ENCODE measurements around the gene MPRIP.
A peak's percentile ranks its signal among the peaks of the same experiment; 100 is the strongest.

The MPRIP gene

DNA sequence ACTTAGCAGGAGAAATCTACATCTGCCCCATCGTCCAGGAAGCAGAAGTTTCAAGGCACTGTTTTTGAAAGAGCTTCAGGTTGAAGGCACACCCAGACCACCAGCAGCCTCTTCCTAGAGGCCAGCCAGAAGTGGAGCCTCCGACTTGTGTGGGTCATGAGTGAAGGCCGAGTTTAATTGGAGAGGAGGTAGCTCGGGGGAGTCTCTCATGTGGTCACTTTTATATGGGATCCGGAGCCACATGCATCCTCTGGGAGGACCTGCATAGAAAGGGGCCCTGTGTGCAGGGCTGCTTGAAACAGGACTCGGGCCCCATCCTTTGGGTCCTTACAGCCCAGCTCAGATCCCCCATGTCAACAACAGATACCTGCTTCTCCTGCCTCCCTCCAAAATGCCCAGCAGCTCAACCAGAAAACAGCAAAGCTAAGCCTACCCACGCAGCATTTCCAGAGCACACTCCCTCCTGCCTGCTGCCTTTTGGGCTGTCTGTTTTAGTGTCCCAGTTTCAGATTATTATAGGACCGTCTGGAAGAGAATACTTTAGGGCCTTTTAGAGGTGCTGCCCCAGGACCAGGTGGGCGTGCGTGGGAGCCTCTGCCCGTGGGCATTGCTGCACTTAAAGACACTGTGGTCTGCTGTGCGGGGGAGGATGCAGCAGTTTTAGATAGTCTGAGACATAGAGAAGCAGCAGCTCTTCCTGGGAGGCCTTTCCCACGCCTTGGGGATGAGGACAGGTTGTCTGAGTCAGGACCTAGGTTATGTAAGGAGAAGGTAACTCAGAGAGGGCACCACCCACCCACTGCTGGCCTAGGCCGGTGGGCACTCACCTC lies 29.5 kb downstream of the MPRIP start:
- H3K79me2 ChIP-seq (ENCODE audit: control insufficient read depth, insufficient read depth, low read length): peaks cover 51% of the 10 kb centered on the region
- H3K56ac ChIP-seq (ENCODE audit: low read length): peak overlapping the region; percentile 25
- H2BK120ac ChIP-seq (ENCODE audit: low read depth, low read length): no peak overlapping the region
- no peaks in the 10 kb centered on the region for H3K36me3 ChIP-seq (ENCODE audit: control insufficient read depth, insufficient read depth, low read length)
- H3K4ac ChIP-seq (ENCODE audit: low read depth, low read length): no peak overlapping the region
- WGBS (ENCODE audit: extremely low coverage, insufficient coverage, low lambda C conversion rate): no CpG with 5 or more reads among the region's 14 CpGs
- H3K27me3 ChIP-seq (ENCODE audit: insufficient read depth, low read length, poor library complexity): no peaks in the 10 kb centered on the region
- peak overlapping the region; percentile 80 for H3K23ac ChIP-seq (ENCODE audit: low read length)
- H4K5ac ChIP-seq (ENCODE audit: low read length): no peak overlapping the region
- no peak for DNase-seq
- H3K79me1 ChIP-seq (ENCODE audit: low read length): peaks cover 49% of the 10 kb centered on the region
- no peak overlapping the region for H3K9ac ChIP-seq (ENCODE audit: low read length)
- no peak overlapping the region for H2BK5ac ChIP-seq (ENCODE audit: low read length)
- no peak overlapping the region for H3K4me2 ChIP-seq (ENCODE audit: low read length)
- H3K4me3 ChIP-seq (ENCODE audit: low read length): no peak overlapping the region
- H3K4me1 ChIP-seq (ENCODE audit: control insufficient read depth, low read depth, low read length): no peaks in the 10 kb centered on the region
- H4K8ac ChIP-seq (ENCODE audit: low read depth, low read length): no peak overlapping the region
- H2BK15ac ChIP-seq (replicated peaks; ENCODE audit: low read depth): no peak overlapping the region
- no peak overlapping the region for H2AK5ac ChIP-seq (ENCODE audit: low read length)
- H3K18ac ChIP-seq (ENCODE audit: low read length): no peak overlapping the region
- no peak overlapping the region for H3K27ac ChIP-seq (ENCODE audit: low read depth, low read length)

DNA sequence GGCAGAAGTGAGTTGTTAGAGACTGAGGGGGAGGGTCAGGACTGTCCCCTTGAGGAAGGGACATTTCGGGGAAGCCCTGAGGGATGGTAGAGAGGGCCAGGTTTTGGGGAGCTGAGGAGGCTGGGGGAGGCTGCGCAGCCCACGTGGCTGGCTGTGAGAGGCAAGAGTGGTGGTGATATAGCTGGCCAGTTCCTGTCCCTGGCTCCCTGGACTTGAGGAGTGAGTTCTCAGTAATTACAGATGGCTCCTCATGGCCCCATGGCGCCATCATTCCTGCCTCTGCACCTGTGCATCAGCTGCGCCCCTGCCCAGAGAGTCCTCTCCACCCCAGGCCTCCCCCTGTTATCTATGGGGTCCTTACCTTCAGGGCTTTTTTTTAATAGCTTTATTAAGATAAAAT lies 30.3 kb downstream of the MPRIP start:
- Histone ChIP-seq H3K36me3 (ENCODE audit: control insufficient read depth, insufficient read depth, low read length) (peaks cover 1% of the 10 kb centered on the region), H3K56ac (ENCODE audit: low read length) (no peak overlapping the region), H3K4me3 (ENCODE audit: low read length) (no peak overlapping the region), H3K23ac (ENCODE audit: low read length) (no peak overlapping the region), H3K27me3 (ENCODE audit: insufficient read depth, low read length, poor library complexity) (no peaks in the 10 kb centered on the region), H4K5ac (ENCODE audit: low read length) (no peak overlapping the region), H2BK5ac (ENCODE audit: low read length) (no peak overlapping the region), H3K27ac (ENCODE audit: low read depth, low read length) (no peak overlapping the region), H3K9ac (ENCODE audit: low read length) (no peak overlapping the region), H3K79me2 (ENCODE audit: control insufficient read depth, insufficient read depth, low read length) (peaks cover 46% of the 10 kb centered on the region), H3K79me1 (ENCODE audit: low read length) (peaks cover 45% of the 10 kb centered on the region), H2BK15ac (replicated peaks; ENCODE audit: low read depth) (no peak overlapping the region), H3K4me1 (ENCODE audit: control insufficient read depth, low read depth, low read length) (no peaks in the 10 kb centered on the region), H3K4ac (ENCODE audit: low read depth, low read length) (no peak overlapping the region), H2AK5ac (ENCODE audit: low read length) (no peak overlapping the region), H2BK120ac (ENCODE audit: low read depth, low read length) (no peak overlapping the region), H3K4me2 (ENCODE audit: low read length) (no peak overlapping the region), H3K18ac (ENCODE audit: low read length) (no peak overlapping the region), H4K8ac (ENCODE audit: low read depth, low read length) (no peak overlapping the region)
- no CpG with 5 or more reads among the region's 5 CpGs for WGBS (ENCODE audit: extremely low coverage, insufficient coverage, low lambda C conversion rate)
- no peak for DNase-seq

- Histone ChIP-seq H2BK120ac (ENCODE audit: low read depth, low read length) (no peak overlapping the region), H3K27ac (ENCODE audit: low read depth, low read length) (no peak overlapping the region), H3K79me2 (ENCODE audit: control insufficient read depth, insufficient read depth, low read length) (peaks cover 48% of the 10 kb centered on the region), H3K4me3 (ENCODE audit: low read length) (no peak overlapping the region), H3K79me1 (ENCODE audit: low read length) (peaks cover 49% of the 10 kb centered on the region), H3K4me2 (ENCODE audit: low read length) (no peak overlapping the region), H2BK5ac (ENCODE audit: low read length) (no peak overlapping the region), H3K4ac (ENCODE audit: low read depth, low read length) (no peak overlapping the region), H3K36me3 (ENCODE audit: control insufficient read depth, insufficient read depth, low read length) (peaks cover 5% of the 10 kb centered on the region), H4K8ac (ENCODE audit: low read depth, low read length) (no peak overlapping the region), H3K9ac (ENCODE audit: low read length) (no peak overlapping the region), H3K23ac (ENCODE audit: low read length) (no peak overlapping the region), H3K4me1 (ENCODE audit: control insufficient read depth, low read depth, low read length) (no peaks in the 10 kb centered on the region), H3K27me3 (ENCODE audit: insufficient read depth, low read length, poor library complexity) (no peaks in the 10 kb centered on the region), H2AK5ac (ENCODE audit: low read length) (no peak overlapping the region), H3K18ac (ENCODE audit: low read length) (no peak overlapping the region), H4K5ac (ENCODE audit: low read length) (no peak overlapping the region), H3K56ac (ENCODE audit: low read length) (no peak overlapping the region), H2BK15ac (replicated peaks; ENCODE audit: low read depth) (no peak overlapping the region)
- no peak for DNase-seq
- no CpG with 5 or more reads among the region's 12 CpGs for WGBS (ENCODE audit: extremely low coverage, insufficient coverage, low lambda C conversion rate)
These were observed 30.8 kb downstream of the MPRIP start for GRCh38 chr17:17073030-17073564.

DNA sequence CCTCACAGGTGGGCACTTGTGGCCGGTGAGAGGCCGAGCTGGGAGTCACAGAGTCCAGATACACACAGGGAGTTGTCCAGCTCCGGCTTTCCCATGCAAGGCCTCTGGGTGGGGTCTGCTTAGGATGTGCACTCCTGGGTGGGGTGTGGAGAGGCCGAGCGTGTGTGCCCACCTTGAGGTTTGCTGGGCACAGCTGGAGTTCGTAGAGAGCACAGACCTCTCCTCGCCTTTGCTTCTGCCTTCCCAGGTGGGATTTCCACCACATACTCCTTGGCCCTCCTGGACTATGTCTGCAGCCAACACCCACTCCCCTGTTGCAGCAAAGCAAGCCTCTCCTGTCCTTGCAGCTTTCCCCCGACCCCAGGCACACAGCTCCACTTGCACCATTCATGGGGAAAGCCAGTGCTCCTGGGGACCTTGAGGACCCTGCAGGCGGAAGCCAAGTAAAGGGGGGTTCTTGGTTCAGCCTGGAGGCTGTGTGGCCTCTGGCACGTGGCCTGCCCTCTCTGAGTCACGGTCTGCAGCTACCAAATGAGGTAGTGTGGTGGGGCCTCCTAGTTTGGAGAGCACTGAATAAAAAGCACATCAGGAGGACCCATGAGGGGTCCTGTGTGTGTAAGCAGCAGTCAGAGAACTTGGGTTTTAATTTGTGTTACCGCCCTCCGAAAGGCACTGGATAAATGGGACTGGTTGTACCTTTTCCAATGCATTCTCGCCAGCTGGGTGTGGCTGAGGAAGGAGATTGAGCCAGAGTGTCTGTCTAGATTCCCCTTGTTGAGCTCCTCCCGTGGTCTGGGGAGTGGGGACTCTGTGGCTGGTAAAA lies 31.5 kb downstream of the MPRIP start:
- peaks cover 5% of the 10 kb centered on the region for H3K36me3 ChIP-seq (ENCODE audit: control insufficient read depth, insufficient read depth, low read length)
- no peak overlapping the region for H3K23ac ChIP-seq (ENCODE audit: low read length)
- no peak overlapping the region for H3K4me2 ChIP-seq (ENCODE audit: low read length)
- H3K79me1 ChIP-seq (ENCODE audit: low read length): peaks cover 55% of the 10 kb centered on the region
- H3K27me3 ChIP-seq (ENCODE audit: insufficient read depth, low read length, poor library complexity): no peaks in the 10 kb centered on the region
- DNase-seq: no peak
- no peak overlapping the region for H3K4me3 ChIP-seq (ENCODE audit: low read length)
- H4K8ac ChIP-seq (ENCODE audit: low read depth, low read length): no peak overlapping the region
- no peak overlapping the region for H3K18ac ChIP-seq (ENCODE audit: low read length)
- H3K79me2 ChIP-seq (ENCODE audit: control insufficient read depth, insufficient read depth, low read length): peaks cover 50% of the 10 kb centered on the region
- no peak overlapping the region for H2BK5ac ChIP-seq (ENCODE audit: low read length)
- H2BK120ac ChIP-seq (ENCODE audit: low read depth, low read length): no peak overlapping the region
- H3K56ac ChIP-seq (ENCODE audit: low read length): no peak overlapping the region
- H3K4ac ChIP-seq (ENCODE audit: low read depth, low read length): no peak overlapping the region
- H2AK5ac ChIP-seq (ENCODE audit: low read length): no peak overlapping the region
- H3K9ac ChIP-seq (ENCODE audit: low read length): no peak overlapping the region
- no peak overlapping the region for H3K27ac ChIP-seq (ENCODE audit: low read depth, low read length)
- no peak overlapping the region for H2BK15ac ChIP-seq (replicated peaks; ENCODE audit: low read depth)
- no CpG with 5 or more reads among the region's 15 CpGs for WGBS (ENCODE audit: extremely low coverage, insufficient coverage, low lambda C conversion rate)
- H3K4me1 ChIP-seq (ENCODE audit: control insufficient read depth, low read depth, low read length): no peaks in the 10 kb centered on the region
- no peak overlapping the region for H4K5ac ChIP-seq (ENCODE audit: low read length)

DNA sequence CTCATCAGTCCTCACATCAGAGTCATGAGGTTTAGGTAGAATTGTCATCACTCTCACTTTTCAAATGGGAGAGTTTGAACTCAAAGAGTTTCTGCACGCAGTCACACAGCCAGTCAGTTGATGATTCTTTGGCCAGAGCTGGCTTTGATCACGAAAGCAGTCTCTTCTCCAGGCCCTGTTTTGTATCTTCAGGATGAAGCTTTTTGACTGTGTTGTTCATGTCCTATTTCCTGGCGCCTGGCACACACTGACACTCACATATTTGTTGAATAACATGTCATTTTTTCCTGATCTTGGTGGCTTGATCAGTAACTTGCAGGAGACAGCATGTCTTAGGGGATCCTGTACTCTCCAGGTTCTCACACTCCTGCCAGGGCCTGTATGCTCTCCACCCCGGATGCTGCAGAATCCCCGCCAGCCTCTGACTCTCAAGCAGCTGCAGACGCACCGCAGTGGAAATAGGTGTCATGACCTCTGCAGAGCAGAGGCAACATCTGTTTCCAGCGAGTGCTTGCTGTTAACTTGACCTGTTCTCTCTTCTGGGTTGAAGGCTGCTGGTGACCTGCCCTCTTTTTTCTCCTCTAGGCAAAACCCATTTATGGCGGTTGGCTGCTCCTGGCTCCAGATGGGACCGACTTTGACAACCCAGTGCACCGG lies 33.0 kb downstream of the MPRIP start:
- no peak overlapping the region for H3K4me3 ChIP-seq (ENCODE audit: low read length)
- no peak overlapping the region for H4K5ac ChIP-seq (ENCODE audit: low read length)
- H3K18ac ChIP-seq (ENCODE audit: low read length): no peak overlapping the region
- H2BK120ac ChIP-seq (ENCODE audit: low read depth, low read length): no peak overlapping the region
- H2BK15ac ChIP-seq (replicated peaks; ENCODE audit: low read depth): no peak overlapping the region
- H3K23ac ChIP-seq (ENCODE audit: low read length): no peak overlapping the region
- no peak overlapping the region for H3K9ac ChIP-seq (ENCODE audit: low read length)
- H2BK5ac ChIP-seq (ENCODE audit: low read length): no peak overlapping the region
- peaks cover 2% of the 10 kb centered on the region for H3K4me1 ChIP-seq (ENCODE audit: control insufficient read depth, low read depth, low read length)
- no peak overlapping the region for H3K27ac ChIP-seq (ENCODE audit: low read depth, low read length)
- H3K79me1 ChIP-seq (ENCODE audit: low read length): peaks cover 63% of the 10 kb centered on the region
- H4K8ac ChIP-seq (ENCODE audit: low read depth, low read length): no peak overlapping the region
- DNase-seq: no peak
- H3K36me3 ChIP-seq (ENCODE audit: control insufficient read depth, insufficient read depth, low read length): peaks cover 5% of the 10 kb centered on the region
- H3K27me3 ChIP-seq (ENCODE audit: insufficient read depth, low read length, poor library complexity): no peaks in the 10 kb centered on the region
- H3K79me2 ChIP-seq (ENCODE audit: control insufficient read depth, insufficient read depth, low read length): peaks cover 47% of the 10 kb centered on the region
- WGBS (ENCODE audit: extremely low coverage, insufficient coverage, low lambda C conversion rate): no CpG with 5 or more reads among the region's 11 CpGs
- no peak overlapping the region for H3K4ac ChIP-seq (ENCODE audit: low read depth, low read length)
- no peak overlapping the region for H3K56ac ChIP-seq (ENCODE audit: low read length)
- H2AK5ac ChIP-seq (ENCODE audit: low read length): no peak overlapping the region
- H3K4me2 ChIP-seq (ENCODE audit: low read length): no peak overlapping the region
